ENCODE data around the gene GSN. TPM values are rescaled to one million over a fixed set of nuclear protein-coding genes. Genes with fewer than 3 reads are reported as not detected.

The GSN gene
- total RNA-seq, 1 donor from 2014 or later, result 2,053 TPM

GRCh38 chr9:121292051-121292450 is 24.1 kb downstream of the GSN start:
- Histone ChIP-seq H3K4me1 (peaks cover 92% of the 10 kb centered on the region), H3K27me3 (no peaks in the 10 kb centered on the region), H3K27ac (peak overlapping the region; percentile 97), H3K4me3 (no peak overlapping the region), H3K36me3 (no peaks in the 10 kb centered on the region), H3K9me3 (no peaks in the 10 kb centered on the region)
- DNase-seq (ENCODE audit: extremely low spot score in 2 of 2), result no peak
- no peak for TF ChIP-seq POLR2A (IDR thresholded peaks at IDR 0.05)
- TF ChIP-seq POLR2AphosphoS5 (IDR thresholded peaks at IDR 0.05; ENCODE audit: insufficient read depth in 1 of 2, low read depth in 1 of 2), result no peak
- no peak for TF ChIP-seq CTCF (IDR thresholded peaks at IDR 0.05)
- intact Hi-C loops (cut with DNase I), result no loop called here

- DNase-seq (ENCODE audit: extremely low spot score in 2 of 2), result no peak
- Histone ChIP-seq H3K4me1 (peaks cover 92% of the 10 kb centered on the region), H3K9me3 (no peaks in the 10 kb centered on the region), H3K36me3 (no peaks in the 10 kb centered on the region), H3K27ac (peak overlapping the region; percentile 97), H3K27me3 (no peaks in the 10 kb centered on the region), H3K4me3 (no peak overlapping the region)
- intact Hi-C loops (cut with DNase I), result no loop called here
- TF ChIP-seq CTCF (IDR thresholded peaks at IDR 0.05), result no peak
- no peak for TF ChIP-seq POLR2AphosphoS5 (IDR thresholded peaks at IDR 0.05; ENCODE audit: insufficient read depth in 1 of 2, low read depth in 1 of 2)
- no peak for TF ChIP-seq POLR2A (IDR thresholded peaks at IDR 0.05)
Measured at GRCh38 chr9:121292801-121293241, 24.9 kb downstream of the GSN start.

- Histone ChIP-seq H3K4me3 (peak overlapping the region in 1 of 2 donors; percentile 3), H3K27ac (peak overlapping the region; percentile 97), H3K4me1 (peaks cover 92% of the 10 kb centered on the region), H3K36me3 (no peaks in the 10 kb centered on the region), H3K27me3 (no peaks in the 10 kb centered on the region), H3K9me3 (no peaks in the 10 kb centered on the region)
- DNase-seq (ENCODE audit: extremely low spot score in 2 of 2), result no peak
- TF ChIP-seq POLR2A (IDR thresholded peaks at IDR 0.05) (no peak), POLR2AphosphoS5 (IDR thresholded peaks at IDR 0.05; ENCODE audit: insufficient read depth in 1 of 2, low read depth in 1 of 2) (peak in 1 of 2 donors; percentile 10), CTCF (IDR thresholded peaks at IDR 0.05) (no peak)
- intact Hi-C loops (cut with DNase I), result no loop called here
Measured at GRCh38 chr9:121294151-121294743, 26.3 kb downstream of the GSN start.

GRCh38 chr9:121294866-121295661 is 27.1 kb downstream of the GSN start:
- intact Hi-C loops (cut with DNase I), result no loop called here
- no peaks in the 10 kb centered on the region for H3K36me3 ChIP-seq
- DNase-seq (ENCODE audit: extremely low spot score in 2 of 2), result no peak
- TF ChIP-seq CTCF (IDR thresholded peaks at IDR 0.05), result no peak
- TF ChIP-seq POLR2AphosphoS5 (IDR thresholded peaks at IDR 0.05; ENCODE audit: insufficient read depth in 1 of 2, low read depth in 1 of 2), result peak in 1 of 2 donors; percentile 87
- no peak for TF ChIP-seq POLR2A (IDR thresholded peaks at IDR 0.05)
- H3K4me3 ChIP-seq, result no peak overlapping the region
- H3K27ac ChIP-seq, result peak overlapping the region; percentile 97
- peaks cover 86% of the 10 kb centered on the region for H3K4me1 ChIP-seq
- no peaks in the 10 kb centered on the region for H3K9me3 ChIP-seq
- H3K27me3 ChIP-seq, result no peaks in the 10 kb centered on the region

All from vagina (tissue), 2 donors.